GM19023 (cell line): ENCODE measurements around the gene CHST6.
"Not testable (repeated sequence)": the region's sequence is repeated elsewhere in the genome, so short reads cannot be mapped to it uniquely, and the experiment has no call there.

Experiments
- ATAC-seq: cut with Tn5 transposase; IDR thresholded peaks from one replicate; pipeline ENCODE4 v1.9.1; 2021; ENCODE audit warnings: mild to moderate bottlenecking, moderate library complexity; ENCODE audit not compliant: unreplicated experiment

The CHST6 gene

DNA sequence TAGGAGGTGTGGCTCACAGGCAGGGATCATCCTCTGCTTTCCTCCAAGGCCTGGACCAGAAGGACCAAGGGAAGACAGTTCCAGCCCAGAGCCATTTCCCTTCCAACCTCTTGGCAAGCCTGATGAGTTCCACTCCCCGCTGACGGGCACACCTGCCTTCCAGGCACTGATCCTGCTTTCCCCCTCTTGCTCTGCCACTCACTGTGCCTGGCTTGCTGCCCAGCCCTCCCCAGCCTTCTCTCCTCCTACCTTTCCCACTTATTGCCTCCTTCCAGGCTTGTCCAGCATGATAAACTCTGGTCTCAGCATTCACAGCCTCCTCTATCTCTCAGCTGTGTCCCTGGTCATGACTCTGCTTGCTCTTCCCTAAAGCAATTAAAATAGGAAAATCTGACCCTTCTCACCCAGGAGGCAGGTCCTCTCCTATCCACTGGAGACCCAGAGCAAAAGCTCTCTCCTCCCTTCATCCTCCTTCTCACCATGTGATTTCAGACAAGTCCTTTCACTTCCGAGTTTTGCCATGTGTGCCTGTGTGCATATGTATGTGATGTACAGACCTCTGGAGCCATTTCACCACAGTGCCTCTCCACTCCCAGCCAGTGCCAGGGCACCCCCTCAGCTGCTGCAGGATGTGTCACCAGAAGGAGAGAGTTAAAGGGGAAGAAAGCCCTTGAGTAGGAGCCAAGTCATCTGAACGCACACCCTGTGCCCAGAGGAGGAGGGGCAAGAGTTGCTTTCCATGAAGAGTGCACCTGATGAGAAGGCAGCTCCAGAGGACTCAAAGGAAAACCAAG, 17.4 kb downstream of the CHST6 start:
- ATAC-seq: no peak

DNA sequence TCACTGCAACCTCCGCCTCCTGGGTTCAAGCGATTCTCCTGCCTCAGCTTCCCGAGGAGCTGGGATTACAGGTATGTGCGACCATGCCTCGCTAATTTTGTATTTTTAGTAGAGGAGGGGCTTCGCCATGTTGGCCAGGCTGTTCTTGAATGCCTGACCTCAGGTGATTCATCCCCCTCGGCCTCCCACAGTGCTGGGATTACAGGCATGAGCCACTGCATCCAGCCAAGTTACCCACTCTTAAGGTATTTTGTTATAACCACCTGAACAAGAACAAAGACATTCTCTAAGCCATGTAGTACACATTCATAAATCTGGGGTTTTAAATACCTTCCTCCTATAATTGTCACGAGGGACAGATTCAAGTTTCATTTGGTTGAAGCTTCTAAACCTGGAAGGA, 18.4 kb downstream of the CHST6 start:
- ATAC-seq: no peak

DNA sequence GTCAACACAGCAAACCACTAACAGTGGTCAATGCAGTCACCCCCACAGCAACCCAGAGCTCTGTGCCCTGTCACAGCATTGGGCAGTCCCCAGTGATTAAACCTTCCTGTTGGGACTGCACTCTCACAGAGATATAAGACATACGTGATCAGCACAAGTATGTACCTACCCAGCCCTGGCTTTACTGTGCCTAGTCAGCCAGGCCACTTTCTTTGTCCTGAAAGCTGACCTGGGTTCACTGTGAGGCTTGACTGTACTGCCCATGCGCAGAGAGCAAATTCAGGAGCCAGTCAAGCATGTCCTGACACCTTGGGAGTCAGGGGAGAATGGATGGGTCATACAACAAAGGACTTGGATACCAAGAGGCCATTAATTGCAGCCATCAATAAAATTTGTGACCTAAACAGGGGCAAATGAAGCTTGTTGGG, 19.8 kb downstream of the CHST6 start:
- ATAC-seq: no peak

DNA sequence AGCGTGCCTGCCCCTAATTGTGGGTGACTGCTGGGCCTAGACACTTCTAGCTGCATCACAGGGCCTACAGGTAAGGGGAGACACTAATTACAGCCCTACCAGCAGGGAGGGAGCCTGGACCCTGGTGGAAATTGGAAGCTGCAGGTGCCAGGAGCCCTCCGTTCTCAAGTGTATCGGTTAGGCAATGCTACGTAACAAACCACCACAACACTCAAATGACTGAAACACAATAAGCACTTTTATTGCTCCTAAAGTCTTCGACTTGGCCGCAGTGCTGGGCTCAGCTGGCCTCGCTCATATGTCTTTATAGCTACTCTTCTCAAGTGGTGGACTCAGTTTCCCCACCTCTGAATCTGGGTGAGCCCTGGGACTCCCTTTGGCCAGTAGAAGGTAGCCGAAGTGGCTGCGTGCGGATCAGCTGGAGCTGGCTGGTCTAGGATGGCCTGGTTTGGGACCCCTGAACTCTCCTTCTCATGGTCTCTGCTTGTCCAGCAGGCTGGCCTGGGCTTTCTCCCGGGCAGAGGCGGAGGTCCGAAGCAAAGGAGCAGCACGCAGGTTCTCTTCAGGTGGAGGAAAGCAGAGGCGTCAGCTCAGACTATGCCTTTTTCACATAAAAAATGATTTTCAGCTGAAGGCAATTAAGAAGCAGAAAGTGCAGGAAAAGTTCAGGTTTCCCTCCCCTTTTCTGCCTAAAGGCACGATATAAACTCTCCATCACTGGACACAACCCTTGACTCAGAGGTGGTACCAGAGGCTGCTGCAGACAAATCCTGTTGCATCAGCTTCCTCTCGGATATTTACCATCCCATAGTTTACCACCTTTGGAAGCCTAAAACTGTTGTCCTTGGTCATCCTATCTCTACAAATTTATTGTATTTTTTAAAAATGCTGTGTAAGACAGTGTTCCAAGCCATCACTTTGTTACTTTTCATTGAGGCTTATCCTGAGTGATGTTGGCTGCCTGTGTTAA, 22.0 kb downstream of the CHST6 start:
- no peak for ATAC-seq

DNA sequence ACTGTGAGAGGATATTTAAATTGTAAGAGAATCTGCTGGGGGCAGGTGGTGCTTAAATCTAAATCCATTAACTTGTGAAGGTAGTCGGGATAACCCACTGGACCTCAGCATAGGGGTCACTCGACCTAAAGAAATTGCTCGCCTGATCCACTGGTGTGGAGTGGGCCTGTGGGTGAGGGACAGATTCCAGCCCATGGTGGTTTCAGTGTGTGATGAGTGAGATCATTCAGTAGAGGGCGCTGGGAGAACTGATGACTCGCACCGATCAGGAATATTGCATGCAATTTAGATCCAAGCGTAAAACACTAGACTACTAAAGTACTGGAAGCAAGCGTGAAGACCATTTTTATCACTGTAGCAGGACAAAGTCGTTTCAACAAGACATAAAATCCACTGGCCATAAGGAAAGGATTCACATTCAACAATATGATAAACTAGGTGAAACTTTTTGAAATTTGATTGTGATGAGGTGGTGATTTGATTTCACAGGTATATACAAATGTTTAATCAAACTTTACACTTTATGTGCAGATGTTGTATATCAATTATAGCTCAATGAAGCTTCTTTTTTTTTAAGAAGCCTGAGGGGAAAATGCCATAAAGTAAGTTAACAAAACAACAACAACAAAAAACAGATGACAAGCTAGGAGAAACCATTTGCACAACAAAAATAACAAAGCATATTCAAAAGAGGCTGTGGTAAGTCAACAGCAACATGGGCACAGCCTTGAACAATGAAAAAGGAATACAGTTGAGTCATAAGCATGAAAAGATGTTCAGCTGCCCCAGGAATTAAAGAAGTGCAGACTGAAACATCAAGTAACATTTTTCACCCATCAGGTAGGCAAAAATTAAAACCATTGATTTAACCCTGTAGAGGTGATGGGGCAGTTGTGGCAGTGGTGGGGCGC, 23.3 kb downstream of the CHST6 start:
- ATAC-seq: peak; percentile 82

DNA sequence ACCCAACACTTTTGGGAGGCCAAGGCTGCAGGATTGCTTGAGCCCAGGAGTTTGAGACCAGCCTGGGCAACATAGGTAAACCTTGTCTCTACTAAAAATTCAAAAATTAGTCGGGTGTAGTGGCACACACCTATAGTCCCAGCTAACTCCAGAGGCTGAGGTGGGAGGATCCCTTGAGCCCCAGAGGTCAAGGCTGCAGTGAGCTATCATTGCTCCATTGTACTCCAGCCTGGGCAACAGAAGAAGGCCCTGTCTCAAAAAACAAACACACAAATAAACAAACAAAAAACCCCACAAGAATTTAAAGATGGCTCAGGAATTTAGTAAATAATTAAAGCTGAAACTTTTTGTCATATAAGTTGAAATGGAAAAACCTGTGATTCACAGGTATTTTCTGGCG, 28.5 kb downstream of the CHST6 start:
- no peak for ATAC-seq

DNA sequence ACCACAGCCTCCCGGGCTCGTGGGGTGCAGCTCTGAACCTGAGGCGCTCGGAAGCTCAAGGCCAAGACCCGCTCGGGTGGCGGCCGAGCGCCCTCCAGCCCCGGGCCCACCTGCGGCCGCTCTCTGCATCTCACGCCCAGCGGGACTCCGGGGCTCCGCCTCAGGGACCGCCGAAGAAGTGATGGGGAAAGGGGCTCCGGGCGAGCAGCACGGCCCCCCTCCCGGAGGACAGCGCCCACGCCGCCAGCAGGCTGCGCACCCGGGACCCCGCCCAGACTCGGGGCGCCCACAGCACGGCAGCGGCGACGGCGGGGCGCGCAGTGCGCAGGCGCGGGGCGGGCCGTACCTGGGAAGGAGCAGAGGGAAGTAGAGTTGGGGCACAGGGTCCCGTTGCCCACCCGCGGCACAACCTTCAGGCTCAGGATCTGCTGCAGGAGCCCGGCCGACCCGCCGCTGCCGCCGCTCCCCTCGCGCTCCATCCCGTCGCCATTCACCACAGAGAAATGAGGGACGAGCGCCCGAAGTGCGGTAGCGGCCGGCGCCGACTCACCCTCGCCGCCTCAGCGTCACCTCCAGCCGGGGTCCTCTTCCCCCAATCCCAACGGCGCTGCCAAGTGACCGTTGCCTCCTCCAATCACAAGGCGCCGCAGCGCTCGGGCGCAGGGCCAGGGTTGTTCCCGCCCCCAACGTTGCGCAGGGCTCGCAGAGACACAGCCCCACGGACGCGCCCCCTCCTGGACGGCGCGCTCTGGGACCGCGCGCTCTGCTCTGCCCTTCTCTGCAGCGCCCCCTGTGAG, 30.9 kb downstream of the CHST6 start, which contains the start of gene TMEM170A:
Gene TMEM170A, minus strand, starts transcription at position 568 of the 797 bp plus-strand sequence. Its CDS starts 89 bp downstream, at position 479.
- ATAC-seq: peak; percentile 93

DNA sequence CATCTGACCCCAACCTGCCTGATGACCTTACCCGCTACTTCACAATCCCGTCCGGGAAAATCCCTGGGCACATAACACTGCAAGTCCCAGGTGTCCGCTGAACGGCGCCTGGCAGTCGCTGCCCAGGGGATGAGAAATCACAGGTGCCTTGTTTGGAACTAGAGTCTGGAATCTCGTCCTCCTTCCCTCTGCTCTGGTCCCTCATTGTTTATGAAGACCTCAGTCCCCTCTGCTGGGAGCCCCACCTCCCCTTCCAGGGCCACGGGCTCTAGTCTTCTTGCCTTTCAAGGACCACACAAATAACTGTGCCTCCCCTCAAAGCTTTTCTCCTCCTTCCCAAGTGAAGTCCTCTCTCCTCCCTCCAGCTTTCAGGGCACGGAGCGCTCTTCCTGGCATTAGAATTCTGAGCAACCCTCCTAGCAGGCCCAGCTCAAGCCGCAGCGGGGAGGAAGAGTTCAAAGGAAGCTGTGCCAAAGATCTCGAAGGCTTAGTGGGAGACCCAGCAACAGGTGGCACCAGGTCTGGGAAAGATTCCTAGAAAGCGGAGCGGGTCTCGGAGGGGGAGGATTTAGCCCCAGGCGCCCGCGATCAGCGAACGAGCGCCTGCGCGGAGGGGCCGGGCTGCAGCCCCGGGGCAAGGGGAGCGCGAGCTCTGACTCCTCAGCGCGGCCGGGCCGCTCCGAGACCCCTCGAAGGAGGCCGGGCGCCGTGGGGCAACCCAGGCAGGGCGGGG, 31.7 kb downstream of the CHST6 start:
- peak; percentile 16 for ATAC-seq

DNA sequence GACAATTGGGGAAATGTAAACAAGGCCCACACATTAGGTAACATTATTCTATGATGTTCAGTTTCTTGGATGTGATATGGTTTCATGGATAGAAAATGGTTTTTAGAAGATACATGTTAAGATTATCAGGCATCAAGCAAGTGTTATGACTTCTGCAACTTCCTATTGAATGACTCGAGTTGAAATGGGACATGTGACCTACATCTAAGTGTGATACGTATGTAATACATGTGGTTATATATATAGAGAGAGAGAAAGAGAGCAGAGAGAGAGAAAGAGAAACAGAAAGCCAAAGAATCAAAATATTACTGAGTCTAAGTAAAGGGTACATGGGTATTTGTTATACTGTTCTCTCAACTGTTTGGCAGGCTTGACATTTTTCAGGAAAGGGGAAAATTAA, 32.4 kb downstream of the CHST6 start:
- no peak for ATAC-seq

DNA sequence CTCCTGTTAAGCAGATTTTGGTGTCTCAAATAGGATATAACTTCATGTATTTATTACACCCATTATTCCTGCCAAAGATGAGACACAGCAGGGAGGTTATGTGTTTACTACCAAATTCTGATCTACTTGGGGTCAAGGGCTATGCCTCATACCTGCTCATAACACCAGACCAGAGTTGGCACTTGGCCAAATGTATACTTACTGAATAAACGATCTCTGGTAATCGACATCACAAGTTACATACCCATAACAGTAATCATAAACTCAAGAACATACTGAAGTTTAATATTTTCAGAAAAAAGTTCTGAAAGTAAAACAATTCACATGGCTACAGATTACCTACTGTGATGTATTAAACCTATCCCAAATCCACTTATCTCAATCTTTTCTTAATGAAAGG, 33.7 kb downstream of the CHST6 start:
- no peak for ATAC-seq

DNA sequence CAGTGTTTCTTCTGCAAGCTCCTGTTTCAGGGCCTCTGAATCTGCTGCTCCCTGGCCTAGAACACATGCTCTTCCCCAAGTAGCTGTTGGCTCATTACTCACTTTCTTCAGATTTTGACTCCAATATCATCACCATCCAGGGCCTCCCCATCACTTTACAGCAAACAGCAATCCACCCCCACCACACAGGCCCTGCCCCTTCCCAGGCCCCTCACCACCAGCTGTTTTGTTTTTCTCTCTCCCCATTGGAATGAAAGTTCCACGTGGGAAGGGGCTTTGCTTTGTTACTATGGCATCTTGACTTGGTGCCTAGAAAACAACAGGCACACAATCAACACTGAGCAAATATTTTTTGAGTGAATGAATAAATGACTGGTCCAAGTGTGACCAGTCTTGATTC, 34.8 kb downstream of the CHST6 start:
- no peak for ATAC-seq

DNA sequence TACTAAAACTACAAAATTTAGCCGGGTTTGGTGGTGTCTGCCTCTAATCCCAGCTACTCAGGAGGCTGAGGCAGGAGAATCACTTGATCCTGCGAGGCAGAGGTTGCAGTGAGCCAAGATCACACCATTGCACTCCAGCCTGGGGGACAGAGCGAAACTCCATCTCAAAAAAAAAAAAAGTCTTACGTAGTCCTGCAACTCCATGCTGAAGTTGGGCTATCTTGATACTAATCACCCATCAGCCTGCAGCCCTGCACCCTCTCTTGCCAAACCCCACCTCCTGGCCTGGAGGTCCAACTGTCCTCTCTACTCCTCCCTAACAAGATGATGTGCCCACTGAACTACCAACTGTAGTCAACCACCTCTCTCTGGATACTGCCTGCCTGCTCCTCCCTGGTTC, 35.5 kb downstream of the CHST6 start:
- ATAC-seq: no peak

DNA sequence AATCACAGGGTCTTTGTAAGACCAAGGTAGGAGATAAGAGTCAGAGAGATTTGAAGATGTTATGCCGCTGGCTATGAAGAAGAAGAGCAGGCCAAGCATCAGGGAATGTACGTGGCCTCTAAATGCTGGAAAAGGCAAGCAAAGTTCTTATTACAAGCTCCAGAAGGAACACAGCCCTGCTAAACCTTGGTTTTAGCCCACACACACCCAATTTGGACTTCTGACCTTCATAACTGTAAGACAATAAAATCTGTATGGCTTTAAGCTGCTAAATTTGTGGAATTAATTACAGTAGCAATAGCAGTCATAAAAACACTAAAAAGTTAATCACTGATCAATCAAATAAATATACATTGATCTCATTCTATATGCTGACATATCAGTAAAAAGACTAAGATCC, 36.8 kb downstream of the CHST6 start:
- ATAC-seq: no peak

DNA sequence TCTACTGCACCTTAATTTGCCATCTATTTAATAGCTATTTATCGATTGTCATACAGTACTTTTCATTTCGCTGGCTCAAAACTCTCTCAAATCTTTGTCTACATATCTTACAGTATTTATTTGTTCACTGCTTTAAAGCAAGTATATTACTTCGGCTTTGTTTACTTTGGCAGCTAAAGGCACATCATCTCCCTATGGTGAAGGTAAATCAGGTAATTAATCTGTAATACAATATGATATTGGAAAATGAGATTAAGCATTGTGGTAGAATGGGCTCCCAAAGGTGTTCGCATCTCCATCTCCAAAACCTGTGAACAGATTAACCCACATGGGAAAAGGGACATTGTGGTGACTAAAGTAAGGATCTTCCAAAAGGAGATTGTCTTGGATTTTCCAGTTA, 37.2 kb downstream of the CHST6 start:
- no peak for ATAC-seq

DNA sequence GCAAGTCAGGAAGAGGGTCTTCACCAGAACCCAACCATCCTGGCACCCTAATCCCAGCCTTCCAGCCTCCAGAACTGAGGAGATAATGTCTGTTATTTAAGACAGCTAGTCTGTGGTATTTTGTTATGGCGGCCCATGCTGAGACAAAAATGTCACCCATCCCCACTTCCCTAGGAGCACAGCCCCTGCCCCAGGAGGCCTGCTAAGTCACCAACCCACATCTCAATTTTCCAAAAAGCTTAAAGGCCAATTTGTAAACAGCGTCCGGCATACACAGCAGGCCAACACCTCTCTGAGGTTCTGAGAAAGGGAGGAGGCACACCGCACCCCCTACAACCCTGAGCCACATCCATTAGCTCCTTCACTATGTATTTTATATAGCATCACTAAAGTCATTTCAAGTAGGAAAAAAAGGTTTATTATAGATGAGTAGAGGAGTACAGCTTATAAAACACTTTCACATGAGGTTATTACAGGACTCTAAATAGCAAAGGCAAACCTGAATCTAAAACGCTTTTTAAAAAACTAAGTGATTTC, 37.7 kb downstream of the CHST6 start:
- ATAC-seq: no peak

DNA sequence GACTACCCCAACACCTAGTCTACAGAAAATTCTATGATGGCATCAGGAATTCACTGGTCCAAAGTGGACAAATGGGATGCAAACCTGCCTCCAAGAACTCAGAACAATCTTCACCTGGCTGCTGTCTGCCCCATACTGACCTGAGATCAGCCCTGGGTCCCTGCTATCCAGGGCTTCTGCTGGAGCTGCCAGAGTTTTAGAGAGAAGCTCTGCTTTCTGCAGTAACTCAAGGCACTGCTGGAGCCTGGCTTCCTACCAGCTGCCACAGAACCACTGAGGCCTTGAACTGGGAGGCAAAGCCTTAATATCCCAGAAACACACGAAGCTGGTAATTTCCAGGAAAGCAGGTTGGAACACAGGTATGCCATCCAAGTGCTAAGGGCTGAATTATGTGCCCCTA, 38.3 kb downstream of the CHST6 start:
- ATAC-seq: no peak

DNA sequence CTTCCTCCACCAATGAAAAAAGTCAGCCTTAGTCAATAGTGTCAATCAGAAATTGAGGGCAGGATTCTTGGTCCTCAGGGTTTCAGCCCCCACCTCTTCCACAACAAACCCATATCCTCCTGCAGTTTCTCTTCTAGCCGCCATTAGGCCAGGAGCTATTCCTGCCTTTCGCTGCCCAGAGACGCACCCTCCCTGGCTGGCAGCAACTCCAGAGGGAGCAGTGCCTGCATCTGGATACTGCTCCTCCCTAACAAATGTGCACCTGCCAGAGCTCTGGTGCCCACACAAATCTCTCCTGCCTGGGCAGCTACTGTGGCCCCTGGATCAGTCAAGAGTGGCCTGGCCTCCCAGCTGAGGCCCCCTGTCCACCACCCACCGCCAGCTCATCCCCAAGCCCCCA, 38.8 kb downstream of the CHST6 start:
- ATAC-seq: not testable (repeated sequence)

DNA sequence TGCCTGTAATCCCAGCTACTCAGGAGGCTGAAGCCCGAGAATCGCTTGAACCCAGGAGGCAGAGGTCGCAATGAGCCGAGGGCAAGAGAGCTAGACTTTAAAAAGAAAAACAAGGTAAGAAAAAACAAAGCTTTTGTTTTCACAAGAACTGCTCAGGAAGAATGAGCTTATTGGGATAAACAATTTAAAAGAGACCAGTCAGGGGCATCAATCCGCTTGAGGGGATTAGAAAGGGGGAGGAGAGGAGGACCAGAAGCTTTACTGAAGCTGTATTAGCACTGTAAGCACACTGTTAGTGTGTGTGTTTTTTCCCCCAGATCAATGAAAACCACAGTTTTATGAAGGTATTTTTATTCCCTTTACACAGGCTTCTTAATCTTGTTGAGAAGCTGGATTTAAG, 39.6 kb downstream of the CHST6 start:
- ATAC-seq: no peak
